Kidney epithelial cell (primary cell): ENCODE results near the gene FOXP2. TPM values are rescaled to one million over a fixed set of nuclear protein-coding genes. Genes with fewer than 3 reads are reported as not detected.

Experiments
- DNase-seq: peaks from one replicate; pipeline ENCODE4 v3.0.0-alpha.2; 2010; ENCODE audit warnings: low read depth
- H3K27me3 ChIP-seq: 2 replicates; pipeline ENCODE4 v1.6.0; 2011; ENCODE audit warnings: low read length; ENCODE audit not compliant: control insufficient read depth, insufficient read depth
- H3K36me3 ChIP-seq: 2 replicates; pipeline ENCODE4 v1.5.1; 2011; ENCODE audit warnings: low read length; ENCODE audit not compliant: control insufficient read depth, insufficient read depth
- H3K4me3 ChIP-seq: 2 replicates; pipeline ENCODE4 v1.5.1; 2011; ENCODE audit warnings: low read depth, mild to moderate bottlenecking, control low read depth, low read length
- total RNA-seq: library from RNA; depleted of rRNA; stranded (reverse); fragments of >200 nt; gene quantifications from 2 replicates; pipeline ENCODE4 v1.2.3, GENCODE V29; 2015
- TF ChIP-seq, protein P1 (sequence below): IDR thresholded peaks from 2 replicates; pipeline ENCODE4 v1.5.1; 2011; ENCODE audit warnings: mild to moderate bottlenecking, moderate library complexity, low read length, control low read depth, inconsistent platforms; ENCODE audit not compliant: insufficient read depth, poor library complexity, severe bottlenecking

The FOXP2 gene
- total RNA-seq, 1 donor from 2014 or later, result 0.25 TPM

DNA sequence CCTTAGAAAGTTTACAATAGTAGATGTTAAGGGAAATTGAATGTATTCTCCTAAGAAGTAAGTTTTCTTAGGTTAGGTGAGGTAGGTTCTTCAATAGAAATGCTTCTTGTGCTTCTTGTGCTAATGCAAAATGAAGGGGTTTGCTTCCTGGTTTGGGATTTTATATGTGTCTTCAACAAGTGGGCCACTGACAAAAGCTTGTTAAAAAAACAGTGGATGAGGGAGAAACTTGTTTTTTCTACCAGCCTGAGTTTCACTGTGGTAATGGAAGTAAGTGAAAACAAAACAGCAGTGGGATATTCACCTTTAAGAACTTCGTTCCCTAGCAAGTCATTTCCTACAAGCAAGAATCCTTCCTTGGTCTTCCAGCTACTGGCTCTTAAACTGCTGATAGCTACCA is 107.5 kb downstream of the FOXP2 start:
- Histone ChIP-seq H3K27me3 (no peaks in the 10 kb centered on the region), H3K4me3 (no peak overlapping the region), H3K36me3 (no peaks in the 10 kb centered on the region)
- no peak for DNase-seq
- TF ChIP-seq, protein P1, sequence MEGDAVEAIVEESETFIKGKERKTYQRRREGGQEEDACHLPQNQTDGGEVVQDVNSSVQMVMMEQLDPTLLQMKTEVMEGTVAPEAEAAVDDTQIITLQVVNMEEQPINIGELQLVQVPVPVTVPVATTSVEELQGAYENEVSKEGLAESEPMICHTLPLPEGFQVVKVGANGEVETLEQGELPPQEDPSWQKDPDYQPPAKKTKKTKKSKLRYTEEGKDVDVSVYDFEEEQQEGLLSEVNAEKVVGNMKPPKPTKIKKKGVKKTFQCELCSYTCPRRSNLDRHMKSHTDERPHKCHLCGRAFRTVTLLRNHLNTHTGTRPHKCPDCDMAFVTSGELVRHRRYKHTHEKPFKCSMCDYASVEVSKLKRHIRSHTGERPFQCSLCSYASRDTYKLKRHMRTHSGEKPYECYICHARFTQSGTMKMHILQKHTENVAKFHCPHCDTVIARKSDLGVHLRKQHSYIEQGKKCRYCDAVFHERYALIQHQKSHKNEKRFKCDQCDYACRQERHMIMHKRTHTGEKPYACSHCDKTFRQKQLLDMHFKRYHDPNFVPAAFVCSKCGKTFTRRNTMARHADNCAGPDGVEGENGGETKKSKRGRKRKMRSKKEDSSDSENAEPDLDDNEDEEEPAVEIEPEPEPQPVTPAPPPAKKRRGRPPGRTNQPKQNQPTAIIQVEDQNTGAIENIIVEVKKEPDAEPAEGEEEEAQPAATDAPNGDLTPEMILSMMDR, result no peak

DNA sequence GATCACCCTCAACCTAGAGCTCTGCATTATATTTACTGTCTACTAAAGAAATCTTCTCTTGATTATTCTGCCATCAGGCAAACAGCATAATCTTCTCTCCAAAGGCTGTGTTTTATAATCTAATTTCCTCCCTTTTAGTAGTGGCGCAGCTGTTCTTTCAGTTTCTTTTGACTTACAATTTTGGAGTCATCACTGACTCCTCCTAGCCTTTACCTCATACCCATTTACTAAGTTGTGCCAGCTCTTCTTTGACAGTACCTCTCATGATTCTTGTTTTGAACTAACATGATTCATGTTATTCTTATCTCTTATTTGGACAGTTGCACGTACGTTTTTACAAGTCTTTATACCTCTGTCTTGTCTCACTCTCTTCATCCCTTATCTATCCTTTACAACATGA is 113.0 kb downstream of the FOXP2 start:
- H3K27me3 ChIP-seq, result no peaks in the 10 kb centered on the region
- H3K36me3 ChIP-seq, result no peaks in the 10 kb centered on the region
- TF ChIP-seq, protein P1, result no peak
- no peak for DNase-seq
- H3K4me3 ChIP-seq, result no peak overlapping the region

- H3K36me3 ChIP-seq, result no peaks in the 10 kb centered on the region
- TF ChIP-seq, protein P1, result no peak
- H3K27me3 ChIP-seq, result no peaks in the 10 kb centered on the region
- H3K4me3 ChIP-seq, result no peak overlapping the region
- no peak for DNase-seq
These were observed 115.5 kb downstream of the FOXP2 start for GRCh38 chr7:114530057-114530611.

DNA sequence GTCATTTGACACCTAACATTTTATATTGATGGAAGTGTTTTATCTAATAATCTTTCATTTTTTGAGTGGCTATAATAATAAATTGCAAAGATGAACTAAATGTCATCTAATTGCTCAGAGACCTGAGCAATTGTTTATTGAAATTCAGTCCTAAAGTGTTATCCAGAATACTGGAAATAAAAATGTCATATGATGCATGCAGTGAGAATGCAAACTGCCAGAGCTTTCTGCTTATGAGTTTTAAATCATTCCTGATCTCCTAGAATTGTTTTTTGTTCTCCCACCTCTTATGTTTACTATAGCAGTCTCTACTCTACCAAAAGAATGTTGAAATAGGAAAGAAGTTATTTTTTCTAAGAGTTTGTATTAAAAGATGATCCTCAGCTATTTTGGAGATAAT is 116.7 kb downstream of the FOXP2 start:
- no peaks in the 10 kb centered on the region for H3K36me3 ChIP-seq
- H3K27me3 ChIP-seq, result no peaks in the 10 kb centered on the region
- no peak overlapping the region for H3K4me3 ChIP-seq
- DNase-seq, result no peak
- TF ChIP-seq, protein P1, result no peak

DNA sequence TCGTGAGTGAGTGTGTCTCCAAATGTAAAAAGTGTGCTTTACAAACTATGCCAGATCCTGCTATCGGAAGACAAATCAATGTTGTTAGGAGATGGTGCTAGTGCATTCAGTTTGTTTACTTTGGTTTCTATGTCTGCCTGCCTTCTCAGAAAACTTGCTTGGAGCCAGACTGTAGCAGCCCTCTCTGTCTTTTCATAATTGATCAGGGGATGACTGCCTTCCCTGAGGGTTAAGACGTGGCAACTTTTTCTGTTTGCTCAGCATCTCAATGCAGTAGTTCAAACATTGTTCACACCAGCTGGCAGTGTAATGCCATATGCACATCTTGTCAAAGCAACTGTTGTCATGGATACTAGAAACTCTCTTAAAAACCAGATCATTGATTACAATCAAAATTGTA is 118.5 kb downstream of the FOXP2 start:
- no peak overlapping the region for H3K4me3 ChIP-seq
- no peaks in the 10 kb centered on the region for H3K27me3 ChIP-seq
- no peak for DNase-seq
- H3K36me3 ChIP-seq, result no peaks in the 10 kb centered on the region
- TF ChIP-seq, protein P1, result no peak

DNA sequence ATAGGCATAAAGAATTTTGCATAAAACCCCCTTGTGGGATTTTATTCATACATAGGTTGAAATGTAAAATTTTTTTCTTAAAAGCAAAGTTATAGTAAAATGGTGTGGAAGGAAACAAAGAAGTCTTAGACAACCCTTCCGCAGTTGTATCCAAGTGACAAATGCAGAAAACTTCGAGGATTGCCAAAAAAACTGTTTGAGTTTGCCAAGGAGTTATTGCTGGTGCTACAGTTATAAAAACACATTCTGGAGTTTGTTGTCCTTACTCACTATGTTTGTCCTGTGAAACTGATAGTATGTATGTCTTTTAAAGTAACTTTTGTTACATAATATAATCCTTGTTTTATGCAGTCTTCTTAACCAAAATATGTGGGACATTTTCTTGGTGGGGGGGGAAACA is 120.3 kb downstream of the FOXP2 start:
- Histone ChIP-seq H3K4me3 (no peak overlapping the region), H3K27me3 (no peaks in the 10 kb centered on the region), H3K36me3 (no peaks in the 10 kb centered on the region)
- DNase-seq, result no peak
- TF ChIP-seq, protein P1, result no peak
